ENCODE measurements around the gene PCDHA9. TPM values are rescaled to one million over a fixed set of nuclear protein-coding genes. Genes with fewer than 3 reads are reported as not detected.

Gene PCDHA9
- total RNA-seq, 1 experiment from 2014 or later: 0.55 TPM

DNA sequence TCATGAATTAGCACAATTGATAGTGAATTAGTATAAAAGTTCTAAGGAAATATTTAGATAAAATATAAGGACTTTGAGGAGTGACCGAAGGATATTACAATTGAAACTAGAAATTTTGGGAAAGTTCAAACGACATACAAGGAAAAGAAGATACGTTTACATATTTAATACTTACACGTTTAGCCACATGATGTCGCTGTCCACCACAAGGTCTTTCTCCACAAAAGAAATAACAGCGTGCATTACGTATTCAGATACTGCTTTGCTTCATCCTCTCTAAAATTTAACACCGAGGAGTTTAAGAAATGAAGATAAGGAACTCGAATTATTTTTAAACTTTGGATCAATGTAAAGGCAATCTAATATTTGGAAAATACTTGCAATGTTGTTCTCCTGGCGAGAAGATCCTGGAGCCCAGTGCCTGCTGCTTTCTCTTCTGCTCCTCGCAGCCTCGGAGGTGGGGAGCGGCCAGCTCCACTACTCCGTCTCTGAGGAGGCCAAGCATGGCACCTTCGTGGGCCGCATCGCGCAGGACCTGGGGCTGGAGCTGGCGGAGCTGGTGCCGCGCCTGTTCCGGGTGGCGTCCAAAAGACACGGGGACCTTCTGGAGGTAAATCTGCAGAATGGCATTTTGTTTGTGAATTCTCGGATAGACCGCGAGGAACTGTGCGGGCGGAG is 47.2 kb upstream of the PCDHA9 start, which contains the start of gene PCDHA3:
TSS of gene PCDHA3 (plus strand) at position 242 of the 678 bp plus-strand sequence.
- Histone ChIP-seq H2BK120ac (ENCODE audit: low read depth, low read length, poor library complexity, severe bottlenecking) (no peak within 1 kb of the TSS), H4K8ac (replicated peaks; ENCODE audit: insufficient read length, low read depth, low read length) (no peak within 1 kb of the TSS), H3K27me3 (ENCODE audit: insufficient read depth, low read length) (no peaks in the 10 kb centered on the region), H3K79me2 (ENCODE audit: insufficient read depth, low read length) (no peaks in the 10 kb centered on the region), H2BK15ac (ENCODE audit: low read depth, low read length) (no peak within 1 kb of the TSS), H3K4me2 (ENCODE audit: insufficient read depth, insufficient read length, low read length) (no peak within 1 kb of the TSS), H4K20me1 (ENCODE audit: control insufficient read depth, insufficient read depth, insufficient read length) (no peaks in the 10 kb centered on the region), H4K91ac (ENCODE audit: insufficient read length, low read depth, low read length) (no peak within 1 kb of the TSS), H2AK5ac (ENCODE audit: insufficient read length, low read length) (no peak within 1 kb of the TSS), H2BK5ac (ENCODE audit: insufficient read length, low read length) (no peak within 1 kb of the TSS), H3K9ac (ENCODE audit: extremely low read depth, insufficient read length, low read length) (no peak within 1 kb of the TSS), H3K14ac (ENCODE audit: insufficient read depth, low read length) (no peak within 1 kb of the TSS), H3K27ac (ENCODE audit: insufficient read length, low read depth, low read length) (no peak within 1 kb of the TSS), H3K4me1 (ENCODE audit: insufficient read depth, low read length) (no peaks in the 10 kb centered on the region), H3K18ac (ENCODE audit: insufficient read length, low read depth, low read length) (no peak within 1 kb of the TSS), H2BK20ac (ENCODE audit: low read depth, low read length, poor library complexity, severe bottlenecking) (no peak within 1 kb of the TSS), H3K4ac (ENCODE audit: low read depth, low read length) (no peak within 1 kb of the TSS), H3K23me2 (ENCODE audit: insufficient read length, low read depth, low read length, poor library complexity, severe bottlenecking) (no peaks in the 10 kb centered on the region), H4K5ac (ENCODE audit: insufficient read length, low read depth, low read length) (no peak within 1 kb of the TSS), H3K79me1 (ENCODE audit: insufficient read depth, low read depth, low read length, poor library complexity, severe bottlenecking) (no peaks in the 10 kb centered on the region), H2AFZ (ENCODE audit: low read length) (no peak within 1 kb of the TSS), H3K9me3 (ENCODE audit: control insufficient read depth, low read depth, low read length) (no peaks in the 10 kb centered on the region), H3T11ph (ENCODE audit: low read length) (no peak within 1 kb of the TSS), H3K23ac (ENCODE audit: insufficient read length, low read depth, low read length) (no peak within 1 kb of the TSS), H3K56ac (ENCODE audit: insufficient read length, low read depth, low read length) (no peak within 1 kb of the TSS), H2BK12ac (ENCODE audit: insufficient read length, low read depth, low read length) (no peak within 1 kb of the TSS)
- H3K27me3 Mint-ChIP-seq (ENCODE audit: low read depth): no peaks in the 10 kb centered on the region
- H3K27ac Mint-ChIP-seq: no peak within 1 kb of the TSS
- WGBS (ENCODE audit: extremely low coverage, insufficient read length, low lambda C conversion rate): no CpG with 5 or more reads among the region's 29 CpGs
- peaks cover 49 to 54% of the 10 kb centered on the region in 2 experiments for H3K9me3 Mint-ChIP-seq
- peak; percentile 45; the same call in 2 of the 3 replicates for TF ChIP-seq CTCF (conservative IDR thresholded peaks at IDR 0.05)
- DNase-seq: no peak
- peaks cover 8 to 49% (median 31%) of the 10 kb centered on the region in 3 experiments for H3K36me3 Mint-ChIP-seq (ENCODE audit: insufficient read depth in 1 of 3, low read depth in 3 of 3)
- H3K4me3 Mint-ChIP-seq: no peak within 1 kb of the TSS
- H3K4me1 Mint-ChIP-seq: no peaks in the 10 kb centered on the region

Data from H9 (cell line).